ENCODE results near the gene HECTD1.

DNA sequence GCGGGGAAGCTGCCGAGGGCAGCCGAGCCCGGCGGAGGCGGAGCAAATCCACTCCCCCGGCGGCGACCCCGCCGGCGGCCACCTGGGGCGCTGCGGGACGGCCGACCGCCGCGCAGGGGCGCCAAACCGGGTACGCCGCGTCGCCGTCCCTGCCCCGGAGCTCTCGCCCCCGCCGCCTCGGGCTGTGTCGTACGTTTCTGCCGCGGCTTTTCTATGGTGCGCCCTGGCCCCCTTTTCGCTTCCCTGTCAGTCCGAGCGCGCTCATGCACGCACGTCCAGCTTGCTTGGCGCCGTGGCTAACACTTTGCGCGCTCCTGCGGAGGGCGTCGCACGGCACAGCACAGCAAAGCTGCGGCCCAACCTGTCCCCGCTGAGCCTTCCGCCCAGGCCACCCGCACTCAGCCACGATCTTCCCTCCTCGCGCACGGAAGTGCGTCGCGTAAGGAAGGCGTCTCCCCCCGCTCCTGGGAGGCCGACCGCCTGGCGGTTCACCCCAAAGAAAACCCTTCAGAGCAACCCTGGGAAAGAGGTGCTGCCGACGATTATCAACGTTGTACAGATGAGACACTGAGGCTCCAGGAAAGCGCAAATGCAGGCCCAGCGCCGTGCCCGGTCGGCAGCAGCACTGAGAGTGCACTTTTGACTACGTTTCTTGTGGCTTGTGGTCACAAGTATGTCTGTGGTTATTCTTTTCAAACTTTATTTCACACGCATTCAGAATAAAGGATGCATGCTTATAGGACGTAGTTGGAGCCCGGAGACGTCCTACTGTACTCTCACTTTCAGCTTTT lies at the start of gene HECTD1:
- TF ChIP-seq RBBP5 (IDR thresholded peaks at IDR 0.05; ENCODE audit: borderline replicate concordance, insufficient read depth, low read length, poor library complexity, severe bottlenecking): peak; percentile 61
- no peak for TF ChIP-seq TARDBP (IDR thresholded peaks at IDR 0.05)
- no peak for TF ChIP-seq ZNF274 (IDR thresholded peaks at IDR 0.05; ENCODE audit: borderline replicate concordance, low read depth, low read length)
- TF ChIP-seq KLF1 (tag; IDR thresholded peaks at IDR 0.05): 0 out of 2 replicates have a peak, but pooled peaks have one; percentile 40
- TF ChIP-seq CBX1 (IDR thresholded peaks at IDR 0.05; ENCODE audit: low read depth): no peak
- TF ChIP-seq ZNF133 (CRISPR knock-in tag; IDR thresholded peaks at IDR 0.05): no peak
- 0 out of 2 replicates have a peak, but pooled peaks have one; percentile 21 for TF ChIP-seq DPF2 (IDR thresholded peaks at IDR 0.05)

Measured in K562 (cell line).